OCI-LY1 (cell line): ENCODE data around the gene ELMO1.

Source experiments
- H2AFZ ChIP-seq: fragments of 200-600 bp; sonication (generic), shearing (Covaris generic); 2 replicates; pipeline ENCODE4 v1.6.0; 2014; ENCODE audit warnings: antibody characterized with exemption, mild to moderate bottlenecking, low read length
- H3F3A ChIP-seq: fragments of 200-600 bp; sonication (generic), shearing (Covaris generic); 2 replicates; pipeline ENCODE4 v1.6.0; 2014; ENCODE audit warnings: mild to moderate bottlenecking, antibody characterized with exemption, low read length, moderate library complexity; ENCODE audit not compliant: insufficient read depth
- H3K27ac ChIP-seq: fragments of 200-600 bp; sonication (generic); 2 replicates; pipeline ENCODE4 v1.5.1; 2014; ENCODE audit warnings: low read length, mixed run types, mild to moderate bottlenecking, low read depth; ENCODE audit not compliant: poor library complexity, severe bottlenecking
- H3K27me3 ChIP-seq: fragments of 200-600 bp; sonication (generic); 2 replicates; pipeline ENCODE4 v1.6.0; 2014; ENCODE audit warnings: antibody characterized with exemption, mild to moderate bottlenecking, low read length, moderate library complexity; ENCODE audit not compliant: insufficient read depth
- H3K36me3 ChIP-seq: fragments of 200-600 bp; sonication (generic); 2 replicates; pipeline ENCODE4 v1.6.1; 2014; ENCODE audit warnings: mild to moderate bottlenecking, antibody characterized with exemption, low read length, moderate library complexity, mixed read lengths; ENCODE audit not compliant: insufficient read depth
- H3K4me1 ChIP-seq: fragments of 200-600 bp; sonication (generic); 2 replicates; pipeline ENCODE4 v1.5.1; 2014; ENCODE audit warnings: mild to moderate bottlenecking, low read length, moderate library complexity; ENCODE audit not compliant: insufficient read depth, severe bottlenecking
- H3K4me2 ChIP-seq: fragments of 200-600 bp; sonication (generic), shearing (Covaris generic); 2 replicates; pipeline ENCODE4 v1.6.1; 2014; ENCODE audit warnings: low read length
- H3K4me3 ChIP-seq: fragments of 200-600 bp; sonication (generic); 2 replicates; pipeline ENCODE4 v1.5.1; 2014; ENCODE audit warnings: low read length, low read depth, mild to moderate bottlenecking, mixed read lengths; ENCODE audit not compliant: poor library complexity, severe bottlenecking
- H3K79me2 ChIP-seq: fragments of 200-600 bp; shearing (Covaris generic); 2 replicates; pipeline ENCODE4 v1.6.1; 2016; ENCODE audit warnings: mixed run types, low read length, mixed read lengths; ENCODE audit not compliant: insufficient read depth
- H3K9ac ChIP-seq: fragments of 200-600 bp; sonication (generic), shearing (Covaris generic); 2 replicates; pipeline ENCODE4 v1.6.1; 2014; ENCODE audit warnings: mild to moderate bottlenecking, low read length, mixed read lengths
- H3K9me2 ChIP-seq: fragments of 200-600 bp; sonication (generic), shearing (Covaris generic); 2 replicates; pipeline ENCODE4 v1.6.1; 2014; ENCODE audit warnings: low read depth, mild to moderate bottlenecking, low read length, mixed read lengths
- H3K9me3 ChIP-seq: fragments of 200-600 bp; shearing (Covaris generic); 2 replicates; pipeline ENCODE4 v1.6.1; 2014; ENCODE audit warnings: low read length, mixed read lengths
- H4K20me1 ChIP-seq: fragments of 200-600 bp; sonication (generic), shearing (Covaris generic); 2 replicates; pipeline ENCODE4 v1.6.0; 2016; ENCODE audit warnings: mild to moderate bottlenecking, low read length; ENCODE audit not compliant: insufficient read depth
- EZH2 ChIP-seq: fragments of 200-600 bp; sonication (generic), shearing (Covaris generic); IDR thresholded peaks from 2 replicates; pipeline ENCODE4 v1.8.0; 2017; ENCODE audit warnings: borderline replicate concordance, mixed run types, mild to moderate bottlenecking, antibody characterized with exemption, low read length, moderate library complexity, mixed read lengths
- TF ChIP-seq, protein P1 (sequence below): fragments of 200-600 bp; sonication (generic), shearing (Covaris generic); IDR thresholded peaks from 2 replicates; pipeline ENCODE4 v1.5.1; 2017; ENCODE audit warnings: mild to moderate bottlenecking, antibody characterized with exemption, low read length, moderate library complexity, mixed read lengths

Gene ELMO1

GRCh38 chr7:37448636-37449361 is at the start of gene ELMO1:
Gene ELMO1, minus strand, starts transcription at chr7:37448864. Its CDS starts 106,174 bp downstream, at chr7:37342690.
- Histone ChIP-seq H3K4me3 (peak within 1 kb of the TSS; percentile 67), H3K9me3 (no peaks in the 10 kb centered on the region), H3K27me3 (peaks cover 9% of the 10 kb centered on the region; the same call in 1 of the 2 replicates), H3K4me2 (peak within 1 kb of the TSS; percentile 82), H4K20me1 (no peaks in the 10 kb centered on the region), H3K9me2 (no peaks in the 10 kb centered on the region), H3K27ac (no peak within 1 kb of the TSS), H3K4me1 (peaks cover 10% of the 10 kb centered on the region), H2AFZ (no peak within 1 kb of the TSS), H3K9ac (peak within 1 kb of the TSS; percentile 49; the same call in 1 of the 2 replicates), H3F3A (no peaks in the 10 kb centered on the region), H3K36me3 (no peaks in the 10 kb centered on the region), H3K79me2 (no peaks in the 10 kb centered on the region)
- no peak for TF ChIP-seq EZH2
- TF ChIP-seq, protein P1, sequence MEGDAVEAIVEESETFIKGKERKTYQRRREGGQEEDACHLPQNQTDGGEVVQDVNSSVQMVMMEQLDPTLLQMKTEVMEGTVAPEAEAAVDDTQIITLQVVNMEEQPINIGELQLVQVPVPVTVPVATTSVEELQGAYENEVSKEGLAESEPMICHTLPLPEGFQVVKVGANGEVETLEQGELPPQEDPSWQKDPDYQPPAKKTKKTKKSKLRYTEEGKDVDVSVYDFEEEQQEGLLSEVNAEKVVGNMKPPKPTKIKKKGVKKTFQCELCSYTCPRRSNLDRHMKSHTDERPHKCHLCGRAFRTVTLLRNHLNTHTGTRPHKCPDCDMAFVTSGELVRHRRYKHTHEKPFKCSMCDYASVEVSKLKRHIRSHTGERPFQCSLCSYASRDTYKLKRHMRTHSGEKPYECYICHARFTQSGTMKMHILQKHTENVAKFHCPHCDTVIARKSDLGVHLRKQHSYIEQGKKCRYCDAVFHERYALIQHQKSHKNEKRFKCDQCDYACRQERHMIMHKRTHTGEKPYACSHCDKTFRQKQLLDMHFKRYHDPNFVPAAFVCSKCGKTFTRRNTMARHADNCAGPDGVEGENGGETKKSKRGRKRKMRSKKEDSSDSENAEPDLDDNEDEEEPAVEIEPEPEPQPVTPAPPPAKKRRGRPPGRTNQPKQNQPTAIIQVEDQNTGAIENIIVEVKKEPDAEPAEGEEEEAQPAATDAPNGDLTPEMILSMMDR: peak; percentile 59; the same call in 1 of the 2 replicates

DNA sequence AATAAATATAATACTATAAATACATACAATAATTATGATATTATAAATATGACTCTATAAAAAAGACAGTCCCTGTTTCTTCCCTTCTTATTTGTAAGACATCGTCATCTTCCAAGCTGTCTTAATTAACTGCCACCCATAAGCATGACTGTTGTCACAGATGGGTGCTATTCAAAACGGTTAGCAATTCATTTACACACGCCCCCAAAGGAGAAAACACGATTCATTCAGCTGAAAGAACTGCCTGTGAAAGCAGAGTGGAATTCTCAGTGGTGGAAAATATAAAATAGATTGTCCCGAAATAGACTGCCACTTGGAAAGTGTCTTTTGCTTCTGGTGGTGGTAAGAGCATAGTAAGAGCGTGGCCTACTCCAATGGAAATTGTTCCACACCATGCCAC is 48.9 kb upstream of the ELMO1 start:
- no peaks in the 10 kb centered on the region for H3K4me1 ChIP-seq
- no peaks in the 10 kb centered on the region for H3K9me3 ChIP-seq
- H3K9ac ChIP-seq: no peak overlapping the region
- no peak overlapping the region for H2AFZ ChIP-seq
- no peaks in the 10 kb centered on the region for H3F3A ChIP-seq
- TF ChIP-seq, protein P1: no peak
- TF ChIP-seq EZH2: no peak
- H3K36me3 ChIP-seq: no peaks in the 10 kb centered on the region
- H3K4me3 ChIP-seq: no peak overlapping the region
- no peaks in the 10 kb centered on the region for H3K27me3 ChIP-seq
- no peak overlapping the region for H3K4me2 ChIP-seq
- H3K9me2 ChIP-seq: no peaks in the 10 kb centered on the region
- H3K79me2 ChIP-seq: no peaks in the 10 kb centered on the region
- no peaks in the 10 kb centered on the region for H4K20me1 ChIP-seq
- H3K27ac ChIP-seq: no peak overlapping the region

DNA sequence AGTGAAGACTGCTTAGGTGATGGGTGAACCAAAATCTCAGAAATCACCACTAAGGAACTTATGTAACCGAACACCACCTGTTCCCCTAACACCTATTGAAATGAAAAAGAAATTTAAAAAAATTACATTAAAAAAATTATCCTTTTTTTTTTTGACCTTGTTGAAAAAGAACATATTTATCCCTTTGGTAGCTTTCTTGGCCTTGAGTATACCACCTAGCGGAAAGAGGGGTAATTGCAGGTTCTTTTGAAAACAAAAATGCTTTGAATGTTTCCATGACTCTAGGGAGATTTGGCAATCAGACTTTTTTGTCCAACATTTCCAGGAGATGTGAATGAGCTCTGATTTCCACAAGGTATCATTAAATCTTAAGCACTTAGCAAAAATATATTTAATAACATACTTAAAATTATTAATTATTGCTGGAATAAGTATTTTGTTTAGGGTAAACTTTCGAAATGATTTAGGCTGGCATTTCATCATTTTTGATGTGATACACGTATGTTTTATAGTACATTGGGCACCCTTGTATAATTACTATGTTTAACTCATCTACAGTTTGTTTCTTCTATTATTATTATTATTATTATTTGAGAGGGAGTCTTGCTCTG is 47.0 kb upstream of the ELMO1 start:
- H3K9ac ChIP-seq: no peak overlapping the region
- no peaks in the 10 kb centered on the region for H3K79me2 ChIP-seq
- H3K27me3 ChIP-seq: no peaks in the 10 kb centered on the region
- no peaks in the 10 kb centered on the region for H3K9me3 ChIP-seq
- no peak overlapping the region for H2AFZ ChIP-seq
- H3K27ac ChIP-seq: no peak overlapping the region
- H3F3A ChIP-seq: no peaks in the 10 kb centered on the region
- no peaks in the 10 kb centered on the region for H3K36me3 ChIP-seq
- no peak overlapping the region for H3K4me2 ChIP-seq
- H3K4me3 ChIP-seq: no peak overlapping the region
- no peaks in the 10 kb centered on the region for H3K4me1 ChIP-seq
- H3K9me2 ChIP-seq: no peaks in the 10 kb centered on the region
- H4K20me1 ChIP-seq: no peaks in the 10 kb centered on the region
- TF ChIP-seq EZH2: no peak
- TF ChIP-seq, protein P1: peak; percentile 60
